OCI-LY7 (cell line): Measurements from ENCODE around the gene PACS1. TPM values are rescaled to one million over a fixed set of nuclear protein-coding genes. Genes with fewer than 3 reads are reported as not detected.

Experiments
- BruUV-seq: library from RNA; stranded (reverse); fragments of 400-500 nt; replicated peaks from 2 replicates; lab custom pipeline; 2021; lab: Mats Ljungman, UMichigan
- CTCF ChIA-PET: fragments of 300-600 bp; sonication (Branson Sonifier 250); formaldehyde crosslinking; loops from one replicate; lab custom pipeline; 2022; ENCODE audit warnings: antibody characterized with exemption; ENCODE audit not compliant: unreplicated experiment; lab: Charles Lee
- POLR2A ChIA-PET: fragments of 300-600 bp; sonication (Branson Sonifier 250); formaldehyde crosslinking; loops from one replicate; lab custom pipeline; 2022; ENCODE audit warnings: antibody characterized with exemption; lab: Charles Lee
- DNase-seq: peaks from one replicate; pipeline ENCODE4 v3.0.0-alpha.2; 2015; ENCODE audit warnings: low spot score
- H2AFZ ChIP-seq: fragments of 200-600 bp; sonication (generic), shearing (Covaris generic); 2 replicates; pipeline ENCODE4 v1.6.1; 2014; ENCODE audit warnings: mild to moderate bottlenecking, antibody characterized with exemption, low read length, moderate library complexity
- H3K27ac ChIP-seq: fragments of 200-600 bp; sonication (generic); 2 replicates; pipeline ENCODE4 v1.5.1; 2014; ENCODE audit warnings: mixed run types, low read depth, mild to moderate bottlenecking, moderate library complexity, low read length, inconsistent platforms; ENCODE audit not compliant: poor library complexity, severe bottlenecking
- H3K36me3 ChIP-seq: fragments of 200-600 bp; sonication (generic); 2 replicates; pipeline ENCODE4 v1.6.1; 2014; ENCODE audit warnings: mild to moderate bottlenecking, antibody characterized with exemption, low read length, moderate library complexity, mixed read lengths; ENCODE audit not compliant: insufficient read depth
- H3K4me1 ChIP-seq: fragments of 200-600 bp; sonication (generic); 2 replicates; pipeline ENCODE4 v1.5.1; 2014; ENCODE audit warnings: mild to moderate bottlenecking, low read length; ENCODE audit not compliant: insufficient read depth, poor library complexity, severe bottlenecking
- H3K4me2 ChIP-seq: fragments of 200-600 bp; sonication (generic); 2 replicates; pipeline ENCODE4 v1.6.1; 2014; ENCODE audit warnings: mild to moderate bottlenecking, low read length
- H3K4me3 ChIP-seq: fragments of 200-600 bp; sonication (generic); 2 replicates; pipeline ENCODE4 v1.5.1; 2014; ENCODE audit warnings: mild to moderate bottlenecking, low read depth, low read length; ENCODE audit not compliant: poor library complexity, severe bottlenecking
- H3K79me2 ChIP-seq: fragments of 200-600 bp; sonication (generic); 2 replicates; pipeline ENCODE4 v1.6.1; 2016; ENCODE audit warnings: low read depth, mild to moderate bottlenecking, low read length, moderate library complexity, mixed read lengths; ENCODE audit not compliant: insufficient read depth
- H3K9me2 ChIP-seq: fragments of 200-600 bp; sonication (generic); 2 replicates; pipeline ENCODE4 v1.6.1; 2016; ENCODE audit warnings: mild to moderate bottlenecking, low read length, mixed read lengths; ENCODE audit not compliant: insufficient read depth
- H3K9me3 ChIP-seq: fragments of 200-600 bp; sonication (generic); 2 replicates; pipeline ENCODE4 v1.6.1; 2014; ENCODE audit warnings: mild to moderate bottlenecking, mixed run types, low read length, mixed read lengths
- H4K20me1 ChIP-seq: fragments of 200-600 bp; sonication (generic); 2 replicates; pipeline ENCODE4 v1.6.1; 2014; ENCODE audit warnings: mild to moderate bottlenecking, antibody characterized with exemption, low read length, moderate library complexity, mixed read lengths; ENCODE audit not compliant: insufficient read depth
- EZH2phosphoT487 ChIP-seq: fragments of 200-600 bp; sonication (generic); IDR thresholded peaks from 2 replicates; pipeline ENCODE4 v1.6.1; 2018; ENCODE audit warnings: low read depth, borderline replicate concordance, mild to moderate bottlenecking, mixed run types, antibody characterized with exemption, low read length, moderate library complexity, mixed read lengths
- intact Hi-C: fragments of 100-400 bp; cut with micrococcal nuclease; formaldehyde crosslinking; loops from one replicate; pipeline ENCODE4 v1.10.0; 2022; ENCODE audit not compliant: unreplicated experiment
- total RNA-seq, 2 experiments: library from RNA; depleted of rRNA in 1 of 2; stranded (reverse); fragments of >200 nt in 1 of 2; shearing (Covaris generic) in 1 of 2; gene quantifications; 2 replicates each; pipeline ENCODE4 v1.2.3, GENCODE V29; 2014 to 2022
- TF ChIP-seq, protein P1 (sequence below): fragments of 200-600 bp; sonication (generic); conservative IDR thresholded peaks from 2 replicates; pipeline ENCODE4 v1.5.1; 2014; ENCODE audit warnings: mild to moderate bottlenecking, antibody characterized with exemption, low read length, moderate library complexity, mixed read lengths

The PACS1 gene
- total RNA-seq, 2 experiments from 2014 or later, result 23.7 to 52.5 TPM

GRCh38 chr11:66126808-66127555 is 56.9 kb downstream of the PACS1 start:
- H3K79me2 ChIP-seq, result peaks cover 22% of the 10 kb centered on the region; the same call in 1 of the 2 replicates
- peak overlapping the region; percentile 72 for H3K4me2 ChIP-seq
- H3K4me3 ChIP-seq, result peak overlapping the region; percentile 55
- no peaks in the 10 kb centered on the region for H3K9me2 ChIP-seq
- peak overlapping the region; percentile 85 for H2AFZ ChIP-seq
- POLR2A ChIA-PET, result interaction anchor here (0.8 to 3.9 kb wide), 7 partner anchors 8 to 46 kb away, joined by 3 to 48 read pairs (median 3); no protein-coding TSS in a partner anchor
- no peaks in the 10 kb centered on the region for H3K36me3 ChIP-seq
- peak overlapping the region; percentile 90 for H3K27ac ChIP-seq
- DNase-seq, result peak; percentile 78
- H3K9me3 ChIP-seq, result no peaks in the 10 kb centered on the region
- H3K4me1 ChIP-seq, result peaks cover 75% of the 10 kb centered on the region
- intact Hi-C loops, result no loop called here
- CTCF ChIA-PET, result interaction anchor here (1.2 kb wide), 1 partner anchor 11 kb away, joined by 3 read pairs; no protein-coding TSS in a partner anchor
- H4K20me1 ChIP-seq, result no peaks in the 10 kb centered on the region
- TF ChIP-seq, protein P1, sequence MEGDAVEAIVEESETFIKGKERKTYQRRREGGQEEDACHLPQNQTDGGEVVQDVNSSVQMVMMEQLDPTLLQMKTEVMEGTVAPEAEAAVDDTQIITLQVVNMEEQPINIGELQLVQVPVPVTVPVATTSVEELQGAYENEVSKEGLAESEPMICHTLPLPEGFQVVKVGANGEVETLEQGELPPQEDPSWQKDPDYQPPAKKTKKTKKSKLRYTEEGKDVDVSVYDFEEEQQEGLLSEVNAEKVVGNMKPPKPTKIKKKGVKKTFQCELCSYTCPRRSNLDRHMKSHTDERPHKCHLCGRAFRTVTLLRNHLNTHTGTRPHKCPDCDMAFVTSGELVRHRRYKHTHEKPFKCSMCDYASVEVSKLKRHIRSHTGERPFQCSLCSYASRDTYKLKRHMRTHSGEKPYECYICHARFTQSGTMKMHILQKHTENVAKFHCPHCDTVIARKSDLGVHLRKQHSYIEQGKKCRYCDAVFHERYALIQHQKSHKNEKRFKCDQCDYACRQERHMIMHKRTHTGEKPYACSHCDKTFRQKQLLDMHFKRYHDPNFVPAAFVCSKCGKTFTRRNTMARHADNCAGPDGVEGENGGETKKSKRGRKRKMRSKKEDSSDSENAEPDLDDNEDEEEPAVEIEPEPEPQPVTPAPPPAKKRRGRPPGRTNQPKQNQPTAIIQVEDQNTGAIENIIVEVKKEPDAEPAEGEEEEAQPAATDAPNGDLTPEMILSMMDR, result 0 out of 2 replicates have a peak, but pooled peaks have one; percentile 4
- TF ChIP-seq EZH2phosphoT487, result no peak
- BruUV-seq, result TSS peak; percentile 47

DNA sequence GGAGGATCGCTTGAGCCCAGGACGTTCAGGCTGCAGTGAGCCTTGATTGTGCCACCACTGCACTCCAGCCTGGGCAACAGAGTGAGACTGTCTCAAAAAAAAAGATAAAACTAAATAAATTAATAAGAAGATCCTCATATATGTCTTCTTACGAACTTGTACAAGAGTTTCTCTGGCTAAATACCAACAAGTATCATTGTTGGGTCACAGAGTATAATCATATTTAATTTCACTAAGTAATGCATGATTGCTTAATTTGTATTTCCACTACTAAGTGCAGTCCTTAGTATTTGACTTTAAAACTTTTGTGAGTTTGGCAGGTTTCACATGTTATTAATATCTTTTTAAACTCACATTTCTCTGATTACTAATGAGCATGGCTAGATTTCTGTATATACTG is 60.9 kb downstream of the PACS1 start:
- ChIA-PET CTCF (no interaction called here), POLR2A (interaction anchor here (0.7 to 1.7 kb wide), 2 partner anchors 15 to 105 kb away, joined by 3 to 4 read pairs; partner anchors contain the start of gene CATSPER1)
- H3K4me3 ChIP-seq, result no peak overlapping the region
- no peaks in the 10 kb centered on the region for H3K9me2 ChIP-seq
- TF ChIP-seq EZH2phosphoT487, result no peak
- intact Hi-C loops, result loop anchor here (5.0 kb wide), 2 partner anchors 129 to 244 kb away; partner anchors contain the start of genes BANF1, EIF1AD and FIBP
- no peak overlapping the region for H2AFZ ChIP-seq
- no peaks in the 10 kb centered on the region for H3K36me3 ChIP-seq
- peak overlapping the region; percentile 23 for H3K27ac ChIP-seq
- peaks cover 85% of the 10 kb centered on the region for H3K4me1 ChIP-seq
- H3K79me2 ChIP-seq, result peaks cover 20% of the 10 kb centered on the region; the same call in 1 of the 2 replicates
- no peaks in the 10 kb centered on the region for H4K20me1 ChIP-seq
- no peaks in the 10 kb centered on the region for H3K9me3 ChIP-seq
- H3K4me2 ChIP-seq, result peak overlapping the region; percentile 72
- no TSS peak for BruUV-seq
- no peak for DNase-seq

DNA sequence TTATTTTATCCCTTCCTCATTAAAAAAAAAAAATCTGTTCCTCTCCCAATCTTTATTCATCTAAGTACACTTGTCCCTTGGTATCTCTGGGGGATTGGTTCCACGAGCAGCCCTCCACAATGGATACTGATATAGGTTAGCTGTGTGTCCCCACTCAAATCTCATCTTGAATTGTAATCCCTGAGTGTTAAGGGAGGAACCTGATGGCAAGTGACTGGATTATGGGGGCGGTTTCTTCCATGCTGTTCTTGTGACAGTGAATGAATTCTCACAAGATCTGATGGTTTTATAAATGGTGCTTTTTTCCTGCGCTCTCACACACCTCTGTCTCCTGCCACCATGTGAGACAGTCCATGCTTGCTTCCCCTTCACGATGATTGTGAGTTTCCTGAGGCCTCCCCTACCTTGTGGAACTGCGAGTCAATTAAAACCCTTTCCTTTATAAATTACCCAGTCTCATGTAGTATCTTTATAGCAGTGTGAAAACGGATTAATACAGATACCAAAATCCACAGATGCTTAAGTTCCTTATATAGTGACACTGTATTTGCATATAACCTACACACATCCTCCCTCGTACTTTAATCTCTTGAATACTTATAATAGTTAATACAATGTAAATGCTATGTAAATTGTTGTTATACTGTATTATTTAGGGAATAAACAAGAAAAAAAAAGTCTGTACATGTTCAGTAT is 62.0 kb downstream of the PACS1 start:
- no peaks in the 10 kb centered on the region for H4K20me1 ChIP-seq
- peak overlapping the region; percentile 68 for H3K27ac ChIP-seq
- peak overlapping the region; percentile 72 for H3K4me2 ChIP-seq
- intact Hi-C loops, result loop anchor here (5.0 kb wide), 2 partner anchors 130 to 245 kb away; partner anchors contain the start of genes BANF1, EIF1AD and FIBP
- no peaks in the 10 kb centered on the region for H3K9me3 ChIP-seq
- no peaks in the 10 kb centered on the region for H3K9me2 ChIP-seq
- no peak overlapping the region for H2AFZ ChIP-seq
- peak; percentile 34 for DNase-seq
- peaks cover 20% of the 10 kb centered on the region; the same call in 1 of the 2 replicates for H3K79me2 ChIP-seq
- CTCF ChIA-PET, result no interaction called here
- TF ChIP-seq, protein P1, result no peak
- no peak for TF ChIP-seq EZH2phosphoT487
- no peaks in the 10 kb centered on the region for H3K36me3 ChIP-seq
- peaks cover 80% of the 10 kb centered on the region for H3K4me1 ChIP-seq
- no TSS peak for BruUV-seq
- POLR2A ChIA-PET, result no interaction called here
- H3K4me3 ChIP-seq, result peak overlapping the region; percentile 20
